Mucosa of rectum (tissue), 2 donors: ENCODE measurements around the gene AMER3.

Source experiments
- H3K27ac ChIP-seq, 2 donors: one replicate each; pipeline ENCODE4 v1.7.0; 2013; ENCODE audit warnings: inconsistent platforms in 2 of 2, low read depth in 2 of 2, low read length in 2 of 2
- H3K27me3 ChIP-seq, 2 donors: one replicate each; pipeline ENCODE4 v1.7.0; 2013; ENCODE audit warnings: low read length in 2 of 2; ENCODE audit not compliant: control insufficient read depth in 2 of 2, insufficient read depth in 2 of 2
- H3K36me3 ChIP-seq, 2 donors: one replicate each; pipeline ENCODE4 v1.7.0; 2013; ENCODE audit warnings: low read length in 2 of 2; ENCODE audit not compliant: control insufficient read depth in 2 of 2, insufficient read depth in 2 of 2
- H3K4me1 ChIP-seq, 2 donors: one replicate each; pipeline ENCODE4 v1.7.0; 2013; ENCODE audit warnings: low read length in 2 of 2, mild to moderate bottlenecking in 1 of 2; ENCODE audit not compliant: control insufficient read depth in 2 of 2, insufficient read depth in 2 of 2
- H3K4me3 ChIP-seq, 2 donors: one replicate each; pipeline ENCODE4 v1.7.0; 2013; ENCODE audit warnings: low read length in 2 of 2
- H3K9ac ChIP-seq, 2 donors: one replicate each; pipeline ENCODE4 v1.7.0; 2013; ENCODE audit warnings: low read length in 2 of 2, low read depth in 1 of 2, mild to moderate bottlenecking in 1 of 2
- H3K9me3 ChIP-seq, 2 donors: one replicate each; pipeline ENCODE4 v1.7.0; 2013; ENCODE audit warnings: low read length in 2 of 2; ENCODE audit not compliant: control insufficient read depth in 2 of 2
- donor health status: healthy.
- donor health status: Normal muscosa, but diverticular disease.

Gene AMER3

DNA sequence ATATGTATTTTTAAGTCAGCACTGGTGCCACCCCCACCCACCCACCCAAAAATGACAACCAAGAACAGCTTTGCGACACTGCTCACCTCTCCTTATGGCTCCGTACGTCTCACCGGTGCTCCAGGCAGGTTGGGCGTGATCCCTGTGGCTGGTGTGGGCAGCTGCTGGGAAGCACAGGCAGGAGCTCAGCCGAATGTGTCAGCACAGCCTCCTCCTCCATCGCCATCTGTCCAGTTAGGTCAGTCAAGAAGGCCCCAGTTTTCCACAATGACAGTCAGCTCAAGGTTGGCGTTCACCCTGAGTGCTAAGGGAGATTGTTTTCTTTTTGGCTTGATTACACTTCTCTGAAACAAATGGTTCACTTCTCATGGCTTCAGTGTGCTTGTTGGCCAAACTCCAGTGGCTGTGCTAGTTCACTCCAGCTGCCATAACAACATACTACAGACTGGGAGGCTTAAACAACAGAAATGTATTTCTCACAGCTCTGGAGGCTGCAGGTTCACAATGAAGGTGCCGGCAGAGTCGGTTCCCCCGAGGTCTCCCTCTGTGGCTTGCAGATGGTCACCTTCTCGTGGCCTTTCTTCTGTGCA is 30.2 kb downstream of the AMER3 start:
- no peaks in the 10 kb centered on the region for H3K4me1 ChIP-seq
- no peaks in the 10 kb centered on the region for H3K36me3 ChIP-seq
- no peak overlapping the region for H3K27ac ChIP-seq
- no peak overlapping the region for H3K9ac ChIP-seq
- no peaks in the 10 kb centered on the region for H3K27me3 ChIP-seq
- no peak overlapping the region for H3K4me3 ChIP-seq
- H3K9me3 ChIP-seq: no peaks in the 10 kb centered on the region

DNA sequence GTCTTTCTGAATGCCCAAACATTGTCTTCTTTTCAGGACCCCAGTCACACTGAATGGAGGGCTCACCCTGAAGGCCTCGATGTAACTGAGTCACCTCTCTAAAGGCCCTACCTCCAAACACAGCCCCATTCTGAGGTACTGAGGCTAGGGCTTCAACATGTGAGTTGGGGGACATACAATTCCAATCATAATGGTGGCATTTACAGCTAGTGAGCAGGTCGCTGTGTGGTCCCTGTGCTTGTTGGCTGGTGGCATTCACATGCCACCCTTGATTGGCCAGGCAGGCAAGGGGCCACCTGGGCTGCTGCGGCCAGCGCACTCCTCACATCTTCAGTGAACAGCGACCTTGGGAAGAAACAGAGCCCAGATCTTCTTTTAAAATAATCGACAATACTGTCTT is 30.7 kb downstream of the AMER3 start:
- H3K4me3 ChIP-seq: no peak overlapping the region
- no peak overlapping the region for H3K27ac ChIP-seq
- no peaks in the 10 kb centered on the region for H3K9me3 ChIP-seq
- no peak overlapping the region for H3K9ac ChIP-seq
- peaks cover 0 to 2% of the 10 kb centered on the region in 2 donors for H3K4me1 ChIP-seq
- H3K27me3 ChIP-seq: no peaks in the 10 kb centered on the region
- H3K36me3 ChIP-seq: no peaks in the 10 kb centered on the region

DNA sequence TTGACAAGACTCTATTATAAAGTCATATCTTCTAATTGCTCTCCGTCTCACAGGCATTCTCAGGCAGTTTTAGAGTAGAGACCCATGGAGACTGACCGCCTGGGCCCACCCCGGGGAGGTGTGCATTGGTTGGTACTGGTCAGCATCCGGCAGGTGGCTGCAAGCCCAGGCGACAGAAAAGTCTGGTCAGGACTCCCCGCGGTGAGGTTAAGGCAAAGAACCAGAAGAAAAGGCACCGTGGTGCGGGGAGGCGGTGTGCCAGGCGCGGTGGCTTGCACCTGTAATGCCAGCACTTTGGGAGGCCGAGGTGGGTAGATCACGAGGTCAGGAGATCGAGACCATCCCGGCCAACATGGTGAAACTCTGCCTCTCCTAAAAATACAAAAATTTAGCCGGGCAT is 32.5 kb downstream of the AMER3 start:
- Histone ChIP-seq H3K4me1 (peaks cover 0 to 5% of the 10 kb centered on the region in 2 donors), H3K36me3 (no peaks in the 10 kb centered on the region), H3K4me3 (no peak overlapping the region), H3K27ac (no peak overlapping the region), H3K9me3 (no peaks in the 10 kb centered on the region), H3K27me3 (no peaks in the 10 kb centered on the region), H3K9ac (no peak overlapping the region)

DNA sequence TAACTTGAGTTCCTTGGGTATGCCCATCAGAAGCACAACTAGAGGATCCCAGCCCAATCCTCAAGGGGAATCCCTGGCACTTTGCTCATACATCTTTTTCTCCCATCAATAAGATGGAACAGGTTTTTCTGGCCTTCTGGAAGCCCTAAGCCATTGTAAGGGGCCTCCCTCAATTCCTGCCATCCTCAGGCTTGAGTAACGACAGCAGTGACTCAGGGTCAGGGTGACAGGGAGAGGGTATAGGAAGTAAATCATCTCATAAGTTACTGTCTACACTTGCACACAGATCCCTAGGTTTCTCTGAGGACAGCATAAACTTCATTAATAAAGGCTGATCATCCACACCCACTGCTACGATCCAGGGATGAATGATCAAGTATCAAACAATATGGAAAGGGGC is 35.0 kb downstream of the AMER3 start:
- Histone ChIP-seq H3K4me1 (peaks cover 0 to 5% of the 10 kb centered on the region in 2 donors), H3K27ac (no peak overlapping the region), H3K9ac (no peak overlapping the region), H3K9me3 (no peaks in the 10 kb centered on the region), H3K4me3 (no peak overlapping the region), H3K36me3 (no peaks in the 10 kb centered on the region), H3K27me3 (no peaks in the 10 kb centered on the region)

DNA sequence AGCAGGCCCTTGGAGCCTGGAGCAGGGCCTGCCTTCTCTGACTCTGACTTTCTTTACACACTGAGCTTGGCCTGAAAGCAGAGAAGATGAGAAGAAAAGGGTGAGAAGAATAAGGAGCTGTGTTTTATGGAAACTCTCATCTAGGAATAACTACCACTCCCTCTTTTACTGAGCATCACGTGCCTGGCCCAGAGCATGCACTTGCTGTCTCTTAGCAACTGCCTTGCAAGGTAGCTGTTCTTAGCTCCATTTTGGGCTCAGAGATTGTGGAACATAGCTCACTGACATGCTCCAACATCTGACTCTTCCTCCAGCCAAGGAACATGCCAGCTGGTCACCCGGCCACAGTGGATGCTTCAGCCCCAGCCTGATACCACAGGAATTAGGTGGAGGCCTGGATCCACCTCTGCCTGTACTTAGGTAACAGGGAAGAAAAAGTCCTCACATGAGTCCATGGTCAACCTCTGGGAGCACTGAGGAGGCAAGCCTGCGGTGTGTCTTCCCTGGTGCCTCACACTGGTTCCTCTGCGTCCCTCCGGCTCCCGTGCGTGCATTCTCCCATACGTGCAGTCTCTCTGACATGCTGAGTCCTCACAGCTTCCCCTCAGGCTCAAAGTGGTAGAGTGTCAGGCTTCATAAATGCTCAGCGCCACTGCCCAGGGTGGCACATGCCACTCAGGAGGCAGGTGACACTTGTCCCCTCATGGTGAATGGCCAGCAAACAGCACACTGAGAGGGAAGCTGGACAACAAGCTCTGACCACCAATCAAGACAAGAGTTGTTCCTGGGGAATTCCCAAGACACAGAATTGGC is 35.7 kb downstream of the AMER3 start:
- Histone ChIP-seq H3K27me3 (no peaks in the 10 kb centered on the region), H3K36me3 (no peaks in the 10 kb centered on the region), H3K27ac (peak overlapping the region in 1 of 2 donors; percentile 23), H3K9ac (no peak overlapping the region), H3K9me3 (no peaks in the 10 kb centered on the region), H3K4me1 (peaks cover 0 to 5% of the 10 kb centered on the region in 2 donors), H3K4me3 (no peak overlapping the region)

DNA sequence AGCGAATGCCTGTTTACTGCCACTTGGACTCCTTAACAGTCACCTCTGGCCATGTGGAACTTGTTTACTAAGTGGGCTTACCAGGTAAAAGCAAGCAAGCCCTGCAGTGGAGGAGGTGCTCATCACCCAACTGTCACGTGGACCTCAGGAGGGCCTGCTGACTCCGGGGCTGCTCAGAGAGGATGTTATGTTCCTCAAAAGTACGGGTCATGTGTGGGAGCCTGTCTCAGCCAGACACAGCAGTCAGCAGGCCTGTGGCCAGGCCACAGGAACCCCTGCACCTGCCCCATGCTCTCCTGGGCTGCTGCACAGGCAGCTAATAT is 36.2 kb downstream of the AMER3 start:
- no peaks in the 10 kb centered on the region for H3K9me3 ChIP-seq
- peaks cover 0 to 5% of the 10 kb centered on the region in 2 donors for H3K4me1 ChIP-seq
- H3K4me3 ChIP-seq: no peak overlapping the region
- no peaks in the 10 kb centered on the region for H3K27me3 ChIP-seq
- H3K9ac ChIP-seq: no peak overlapping the region
- H3K36me3 ChIP-seq: no peaks in the 10 kb centered on the region
- no peak overlapping the region for H3K27ac ChIP-seq

DNA sequence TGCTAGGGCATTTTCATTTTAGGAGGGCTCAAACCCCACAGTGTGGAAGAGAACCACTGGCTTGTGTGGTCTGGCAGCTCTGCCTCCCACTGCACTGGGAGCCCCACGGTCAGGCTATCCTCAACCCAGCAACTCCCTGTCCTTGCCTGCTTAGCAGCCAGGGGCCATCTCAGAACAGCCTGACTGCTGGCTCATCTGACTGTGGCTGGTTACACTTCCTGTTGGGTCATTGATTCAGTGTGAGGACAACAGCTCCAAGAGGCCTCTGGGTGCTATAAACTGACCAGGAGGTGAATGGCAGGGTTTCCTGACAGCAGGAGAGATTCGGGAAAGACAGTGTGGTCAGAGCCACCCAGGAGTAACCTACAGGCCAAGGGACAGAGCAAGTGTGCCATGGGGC is 40.1 kb downstream of the AMER3 start:
- peaks cover 5 to 8% of the 10 kb centered on the region in 2 donors for H3K4me1 ChIP-seq
- no peaks in the 10 kb centered on the region for H3K36me3 ChIP-seq
- peaks cover 0 to 2% of the 10 kb centered on the region in 2 donors for H3K27me3 ChIP-seq
- H3K27ac ChIP-seq: no peak overlapping the region
- no peak overlapping the region for H3K4me3 ChIP-seq
- H3K9me3 ChIP-seq: no peaks in the 10 kb centered on the region
- no peak overlapping the region for H3K9ac ChIP-seq

DNA sequence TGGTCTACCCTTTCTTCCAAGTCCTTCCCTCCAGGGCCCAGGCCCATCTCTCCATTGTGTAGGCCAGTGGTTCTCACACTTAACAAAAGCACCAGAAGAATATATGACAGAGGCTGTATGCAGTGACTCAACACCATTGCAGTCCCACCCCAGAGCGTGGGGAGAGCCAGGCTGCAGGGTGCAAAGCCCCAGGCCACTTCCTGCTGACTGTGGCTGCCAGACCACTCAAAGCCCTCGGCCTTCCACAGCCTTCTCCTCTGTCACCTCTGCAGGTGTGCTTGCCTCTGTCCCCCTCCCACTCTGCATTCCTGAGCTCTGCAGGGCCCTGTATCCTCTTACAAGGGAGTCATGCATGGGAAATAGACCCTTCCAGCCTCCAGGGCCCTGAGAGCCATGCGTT is 41.0 kb downstream of the AMER3 start:
- no peaks in the 10 kb centered on the region for H3K9me3 ChIP-seq
- no peak overlapping the region for H3K27ac ChIP-seq
- H3K36me3 ChIP-seq: no peaks in the 10 kb centered on the region
- no peak overlapping the region for H3K4me3 ChIP-seq
- H3K9ac ChIP-seq: no peak overlapping the region
- H3K27me3 ChIP-seq: peaks cover 0 to 2% of the 10 kb centered on the region in 2 donors
- peaks cover 4 to 5% of the 10 kb centered on the region in 2 donors for H3K4me1 ChIP-seq

DNA sequence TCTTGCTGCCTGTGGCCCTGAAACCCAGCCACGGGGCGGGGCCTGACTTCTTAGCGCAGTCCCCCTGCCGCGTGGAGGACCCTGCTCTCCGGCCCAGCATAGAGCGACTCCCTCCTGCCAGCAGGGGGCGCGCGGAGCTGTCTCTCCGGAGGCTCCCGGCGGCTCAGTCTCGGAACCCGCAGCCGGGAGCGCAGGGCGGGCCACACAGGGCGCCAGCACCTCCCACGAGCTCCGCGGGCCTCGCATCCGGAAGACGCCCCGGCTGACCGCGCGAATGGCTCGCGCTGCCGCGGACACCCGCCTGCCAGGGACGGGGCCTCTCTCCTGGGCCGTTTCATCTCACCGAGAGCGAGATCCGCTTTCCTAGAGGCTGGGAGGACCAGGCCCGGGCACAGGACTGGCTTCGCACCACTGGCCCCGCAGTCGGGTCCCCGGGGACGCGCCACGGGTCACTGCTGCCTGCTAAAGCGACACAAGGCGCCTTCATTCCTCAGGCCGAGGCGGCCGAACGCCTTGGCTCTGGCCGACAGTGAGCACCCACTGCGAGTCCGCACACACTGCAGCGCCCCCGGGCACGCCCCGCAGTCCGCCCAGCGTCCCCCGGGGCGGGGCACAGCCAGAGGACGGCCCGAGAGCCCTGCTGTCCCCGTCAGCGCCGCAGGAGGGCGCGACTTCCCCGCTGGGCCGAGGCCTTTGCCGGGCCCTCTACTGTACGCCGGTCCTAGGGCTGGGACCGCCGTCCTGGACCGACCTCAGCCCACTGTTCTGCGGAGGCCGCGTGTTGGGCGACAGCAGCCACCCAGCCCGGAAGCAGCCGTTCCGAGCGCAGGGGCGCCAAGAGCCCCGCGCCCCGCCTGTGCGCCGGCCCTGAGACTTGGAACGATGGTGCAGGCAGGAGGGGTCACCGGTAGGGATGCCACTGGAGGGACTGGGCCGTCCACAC is 42.4 kb downstream of the AMER3 start:
- Histone ChIP-seq H3K9me3 (no peaks in the 10 kb centered on the region), H3K27me3 (peaks cover 0 to 2% of the 10 kb centered on the region in 2 donors), H3K4me3 (peak overlapping the region; percentile 81 to 91), H3K27ac (peak overlapping the region; percentile 88 to 92), H3K9ac (peak overlapping the region; percentile 81 to 91), H3K36me3 (no peaks in the 10 kb centered on the region), H3K4me1 (peaks cover 3 to 5% of the 10 kb centered on the region in 2 donors)
